Ishikawa (cell line): ENCODE measurements around the gene MDN1.

Source experiments
- CEBPB ChIP-seq: IDR thresholded peaks from 2 replicates; pipeline ENCODE4 v1.6.1; 2012
- CREB1 ChIP-seq: IDR thresholded peaks from 2 replicates; pipeline ENCODE4 v1.6.1; 2012; ENCODE audit warnings: low read depth
- EGR1 ChIP-seq: IDR thresholded peaks from 2 replicates; pipeline ENCODE4 v1.6.1; 2012
- EP300 ChIP-seq: IDR thresholded peaks from 2 replicates; pipeline ENCODE4 v1.6.1; 2012; ENCODE audit warnings: borderline replicate concordance
- FOXM1 ChIP-seq: IDR thresholded peaks from 2 replicates; pipeline ENCODE4 v1.6.1; 2012; ENCODE audit warnings: low read depth, borderline replicate concordance
- NFIC ChIP-seq: IDR thresholded peaks from 2 replicates; pipeline ENCODE4 v1.6.1; 2012
- RAD21 ChIP-seq: IDR thresholded peaks from 2 replicates; pipeline ENCODE4 v1.6.1; 2012; ENCODE audit warnings: low read depth
- TAF1 ChIP-seq: IDR thresholded peaks from 2 replicates; pipeline ENCODE4 v1.6.1; 2012; ENCODE audit warnings: low read depth, mild to moderate bottlenecking
- TCF12 ChIP-seq: IDR thresholded peaks from 2 replicates; pipeline ENCODE4 v1.6.1; 2012; ENCODE audit warnings: low read depth
- TEAD4 ChIP-seq: IDR thresholded peaks from 2 replicates; pipeline ENCODE4 v1.6.1; 2012
- YY1 ChIP-seq: IDR thresholded peaks from 2 replicates; pipeline ENCODE4 v1.6.1; 2012; ENCODE audit warnings: low read depth
- ZBTB7A ChIP-seq: IDR thresholded peaks from 2 replicates; pipeline ENCODE4 v1.6.1; 2012; ENCODE audit warnings: low read depth
- TF ChIP-seq, protein P1 (sequence below): IDR thresholded peaks from 2 replicates; pipeline ENCODE4 v1.6.1; 2012
- TF ChIP-seq, protein P2 (sequence below): IDR thresholded peaks from 2 replicates; pipeline ENCODE4 v1.6.1; 2012
- TF ChIP-seq, protein P3 (sequence below): IDR thresholded peaks from 2 replicates; pipeline ENCODE4 v1.6.1; 2012; ENCODE audit warnings: low read depth, mild to moderate bottlenecking

MDN1 gene

DNA sequence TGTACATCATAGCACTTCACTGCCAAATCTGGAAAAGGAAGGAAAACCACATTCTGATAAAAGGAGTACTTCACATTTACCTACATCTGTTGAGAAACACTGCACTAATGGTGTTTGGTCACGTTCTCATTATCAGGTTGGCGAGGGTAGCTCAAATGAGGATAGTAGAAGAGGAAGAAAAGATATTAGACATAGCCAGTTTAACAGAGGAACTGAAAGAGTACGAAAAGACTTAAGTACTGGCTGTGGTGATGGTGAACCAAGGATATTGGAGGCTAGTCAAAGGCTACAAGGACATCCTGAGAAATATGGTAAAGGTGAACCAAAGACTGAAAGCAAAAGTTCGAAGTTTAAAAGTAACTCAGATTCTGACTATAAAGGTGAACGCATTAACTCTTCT lies 42.7 kb upstream of the MDN1 start:
- TF ChIP-seq ZBTB7A (no peak), NFIC (no peak), RAD21 (no peak), EGR1 (no peak), TAF1 (no peak), TEAD4 (no peak), CEBPB (no peak), YY1 (no peak)
- TF ChIP-seq, protein P1, sequence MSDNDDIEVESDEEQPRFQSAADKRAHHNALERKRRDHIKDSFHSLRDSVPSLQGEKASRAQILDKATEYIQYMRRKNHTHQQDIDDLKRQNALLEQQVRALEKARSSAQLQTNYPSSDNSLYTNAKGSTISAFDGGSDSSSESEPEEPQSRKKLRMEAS: no peak
- TF ChIP-seq, protein P2, sequence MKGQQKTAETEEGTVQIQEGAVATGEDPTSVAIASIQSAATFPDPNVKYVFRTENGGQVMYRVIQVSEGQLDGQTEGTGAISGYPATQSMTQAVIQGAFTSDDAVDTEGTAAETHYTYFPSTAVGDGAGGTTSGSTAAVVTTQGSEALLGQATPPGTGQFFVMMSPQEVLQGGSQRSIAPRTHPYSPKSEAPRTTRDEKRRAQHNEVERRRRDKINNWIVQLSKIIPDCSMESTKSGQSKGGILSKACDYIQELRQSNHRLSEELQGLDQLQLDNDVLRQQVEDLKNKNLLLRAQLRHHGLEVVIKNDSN: no peak
- TF ChIP-seq, protein P3, sequence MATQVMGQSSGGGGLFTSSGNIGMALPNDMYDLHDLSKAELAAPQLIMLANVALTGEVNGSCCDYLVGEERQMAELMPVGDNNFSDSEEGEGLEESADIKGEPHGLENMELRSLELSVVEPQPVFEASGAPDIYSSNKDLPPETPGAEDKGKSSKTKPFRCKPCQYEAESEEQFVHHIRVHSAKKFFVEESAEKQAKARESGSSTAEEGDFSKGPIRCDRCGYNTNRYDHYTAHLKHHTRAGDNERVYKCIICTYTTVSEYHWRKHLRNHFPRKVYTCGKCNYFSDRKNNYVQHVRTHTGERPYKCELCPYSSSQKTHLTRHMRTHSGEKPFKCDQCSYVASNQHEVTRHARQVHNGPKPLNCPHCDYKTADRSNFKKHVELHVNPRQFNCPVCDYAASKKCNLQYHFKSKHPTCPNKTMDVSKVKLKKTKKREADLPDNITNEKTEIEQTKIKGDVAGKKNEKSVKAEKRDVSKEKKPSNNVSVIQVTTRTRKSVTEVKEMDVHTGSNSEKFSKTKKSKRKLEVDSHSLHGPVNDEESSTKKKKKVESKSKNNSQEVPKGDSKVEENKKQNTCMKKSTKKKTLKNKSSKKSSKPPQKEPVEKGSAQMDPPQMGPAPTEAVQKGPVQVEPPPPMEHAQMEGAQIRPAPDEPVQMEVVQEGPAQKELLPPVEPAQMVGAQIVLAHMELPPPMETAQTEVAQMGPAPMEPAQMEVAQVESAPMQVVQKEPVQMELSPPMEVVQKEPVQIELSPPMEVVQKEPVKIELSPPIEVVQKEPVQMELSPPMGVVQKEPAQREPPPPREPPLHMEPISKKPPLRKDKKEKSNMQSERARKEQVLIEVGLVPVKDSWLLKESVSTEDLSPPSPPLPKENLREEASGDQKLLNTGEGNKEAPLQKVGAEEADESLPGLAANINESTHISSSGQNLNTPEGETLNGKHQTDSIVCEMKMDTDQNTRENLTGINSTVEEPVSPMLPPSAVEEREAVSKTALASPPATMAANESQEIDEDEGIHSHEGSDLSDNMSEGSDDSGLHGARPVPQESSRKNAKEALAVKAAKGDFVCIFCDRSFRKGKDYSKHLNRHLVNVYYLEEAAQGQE: no peak

DNA sequence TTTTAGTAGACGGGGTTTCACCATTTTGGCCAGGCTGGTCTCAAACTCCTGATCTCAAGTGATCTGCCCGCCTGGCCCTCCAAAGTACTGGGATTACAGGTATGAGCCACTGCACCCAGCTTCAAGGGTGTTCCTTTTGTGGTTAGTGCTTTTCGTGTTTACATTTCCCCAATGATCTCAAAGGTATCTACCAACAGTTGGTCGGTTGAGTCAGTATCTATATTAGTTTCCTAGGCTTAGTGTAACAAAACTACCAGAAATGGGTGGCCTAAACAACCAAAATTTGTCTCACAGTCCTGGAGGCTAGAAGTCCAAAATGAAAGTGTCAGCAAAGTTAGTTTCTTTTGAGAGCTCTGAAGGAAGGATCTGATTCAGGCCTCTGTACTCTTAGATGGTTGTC lies 40.1 kb upstream of the MDN1 start:
- TF ChIP-seq TCF12: no peak
- TF ChIP-seq YY1: no peak
- no peak for TF ChIP-seq EGR1
- TF ChIP-seq CREB1: no peak
- TF ChIP-seq ZBTB7A: no peak

DNA sequence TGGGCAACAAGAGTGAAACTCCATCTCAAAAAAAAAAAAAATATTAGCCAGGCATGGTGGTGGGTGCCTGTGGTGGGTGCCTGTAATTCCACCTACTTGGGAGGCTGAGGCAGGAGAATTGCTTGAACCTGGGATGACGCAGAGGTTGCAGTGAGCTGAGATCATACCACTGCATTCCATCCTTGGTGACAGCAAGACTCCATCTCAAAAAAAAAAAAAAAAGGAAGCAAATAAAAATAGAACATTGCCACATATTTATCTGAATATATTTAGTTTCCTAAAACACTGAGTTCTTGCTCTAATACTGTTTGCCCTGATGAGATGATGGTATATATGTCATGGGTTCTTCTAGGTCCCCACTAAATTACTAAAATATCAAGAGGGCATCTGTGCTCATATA lies 38.4 kb upstream of the MDN1 start:
- TF ChIP-seq EGR1 (no peak), TAF1 (no peak), TCF12 (no peak), CREB1 (no peak), NFIC (no peak), CEBPB (no peak), YY1 (no peak), ZBTB7A (no peak), RAD21 (no peak), FOXM1 (no peak), EP300 (no peak), TEAD4 (no peak)
- TF ChIP-seq, protein P3: no peak
- TF ChIP-seq, protein P2: no peak
- TF ChIP-seq, protein P1: no peak

DNA sequence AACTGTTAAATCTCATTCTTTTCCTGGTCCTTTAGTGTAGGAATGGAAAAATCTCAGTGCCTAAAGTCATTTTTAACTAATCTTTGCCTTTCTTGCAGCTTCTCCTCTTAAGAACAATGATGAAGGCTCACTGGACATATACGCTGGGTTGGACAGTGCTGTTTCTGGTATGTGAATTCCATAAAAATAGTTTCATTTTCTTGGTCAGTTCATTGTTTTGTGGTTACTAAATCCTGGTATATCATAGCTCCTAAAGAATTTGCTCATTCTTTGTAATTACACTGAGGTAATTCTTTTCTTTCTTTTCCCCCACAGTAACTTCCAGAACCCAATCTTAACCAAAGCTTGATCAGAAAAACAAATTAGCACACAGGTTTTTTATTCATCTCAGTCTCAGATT lies 33.5 kb upstream of the MDN1 start:
- TF ChIP-seq ZBTB7A (no peak), CEBPB (no peak), FOXM1 (no peak), TEAD4 (no peak), YY1 (no peak), EP300 (no peak), RAD21 (no peak)
- TF ChIP-seq, protein P1: no peak

DNA sequence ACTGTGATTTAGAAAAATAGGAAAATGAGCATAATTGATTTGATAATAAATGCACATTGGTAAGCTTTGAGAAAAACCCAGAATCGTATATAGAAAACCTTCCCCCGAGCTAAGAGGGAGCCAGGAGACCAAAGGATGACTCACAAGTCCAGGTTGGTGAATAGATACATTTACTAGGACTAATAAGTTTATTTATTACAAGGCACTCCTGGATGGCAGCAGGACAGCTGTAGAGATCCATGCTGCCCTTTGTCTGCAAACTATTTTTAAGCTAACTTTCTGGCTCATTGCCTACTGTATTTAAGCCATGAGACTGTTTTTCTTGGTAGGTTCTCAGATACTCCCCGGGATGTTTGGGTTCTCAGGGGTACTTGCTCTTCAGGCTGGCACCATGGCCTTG lies 23.5 kb upstream of the MDN1 start:
- TF ChIP-seq, protein P1: no peak
- TF ChIP-seq TEAD4: no peak
- TF ChIP-seq FOXM1: no peak
- TF ChIP-seq TCF12: no peak
- no peak for TF ChIP-seq CREB1
- TF ChIP-seq ZBTB7A: no peak
- TF ChIP-seq, protein P2: no peak
- TF ChIP-seq EGR1: no peak
- no peak for TF ChIP-seq YY1
- TF ChIP-seq NFIC: no peak

DNA sequence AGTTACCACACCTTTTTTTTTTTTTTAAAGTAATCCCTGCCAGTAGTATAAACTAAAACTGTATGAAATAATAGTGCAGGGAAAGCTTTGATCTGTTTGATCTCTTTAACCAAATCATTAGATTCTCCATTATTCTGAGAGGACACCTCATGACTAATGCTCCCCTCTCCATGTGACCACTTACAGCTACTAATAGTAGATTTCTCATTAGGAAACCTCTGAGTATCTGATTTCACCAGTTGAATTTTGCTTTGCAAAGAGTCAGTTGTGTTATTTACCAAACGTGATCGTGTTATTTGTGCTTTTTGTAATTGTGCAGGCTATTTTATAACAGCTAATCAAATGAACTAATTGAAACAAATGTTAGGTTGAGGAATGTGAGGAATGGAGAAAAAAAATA lies 22.6 kb upstream of the MDN1 start:
- TF ChIP-seq CEBPB (no peak), EGR1 (no peak), TAF1 (no peak)
- TF ChIP-seq, protein P3: no peak
